Measurements from ENCODE around the gene TMEM140.
"Not testable (repeated sequence)": the region's sequence is repeated elsewhere in the genome, so short reads cannot be mapped to it uniquely, and the experiment has no call there.

The TMEM140 gene

DNA sequence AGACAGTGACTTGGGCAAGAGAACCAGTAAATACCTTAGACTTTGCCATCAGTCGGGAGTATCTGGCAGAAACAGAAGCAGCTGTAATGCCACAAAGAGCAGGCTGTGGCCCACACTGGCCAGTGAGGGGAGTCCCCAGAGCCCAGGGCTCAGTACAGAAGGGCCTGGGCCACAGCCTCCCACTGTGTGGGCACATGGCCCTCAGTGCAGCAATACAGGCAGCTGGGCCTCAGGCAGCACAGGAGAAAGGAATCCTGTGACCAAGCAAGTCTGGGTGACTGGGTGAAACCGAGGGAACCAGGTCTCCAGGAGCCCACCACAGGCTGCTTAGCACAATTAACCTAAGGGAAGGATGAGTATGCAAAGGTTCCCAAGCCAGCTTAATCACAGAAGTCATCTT, 49.5 kb downstream of the TMEM140 start:
- DNase-seq = no peak

GRCh38 chr7:135197906-135198655, 50.2 kb downstream of the TMEM140 start:
- DNase-seq = no peak

- DNase-seq = no peak
Observed at GRCh38 chr7:135199439-135199838, 51.6 kb downstream of the TMEM140 start.

DNA sequence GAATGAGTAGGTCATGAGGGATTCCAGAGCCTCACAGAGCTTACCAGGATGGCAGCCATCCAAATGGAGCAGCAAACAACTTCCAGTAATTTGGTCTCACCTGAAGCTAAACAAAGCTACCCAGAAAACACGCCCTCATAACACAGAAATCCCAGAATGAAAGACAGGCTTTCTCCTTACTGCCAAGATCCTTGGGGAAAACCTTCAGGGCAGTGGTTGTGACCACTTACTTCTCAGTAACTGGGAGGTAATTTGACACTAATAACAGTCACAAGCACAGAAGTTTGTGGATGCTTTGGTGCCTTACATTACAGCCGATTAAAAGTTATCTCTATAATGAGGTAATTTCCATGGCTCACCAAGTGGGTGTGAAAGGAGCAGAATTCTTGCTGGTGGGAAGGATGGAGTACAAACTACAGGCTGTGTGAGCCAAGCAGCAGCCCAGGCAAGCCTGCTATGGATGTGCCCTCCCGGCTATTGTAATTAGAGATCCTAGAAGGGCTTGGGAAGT, 53.0 kb downstream of the TMEM140 start:
- peak; percentile 61 for DNase-seq

GRCh38 chr7:135201350-135201749, 53.5 kb downstream of the TMEM140 start:
- DNase-seq = no peak

GRCh38 chr7:135204341-135204749, 56.5 kb downstream of the TMEM140 start:
- no peak for DNase-seq

GRCh38 chr7:135204876-135205275, 57.0 kb downstream of the TMEM140 start:
- no peak for DNase-seq

- DNase-seq = no peak
Observed at GRCh38 chr7:135205850-135206249, 58.0 kb downstream of the TMEM140 start.

- DNase-seq = no peak
Observed at GRCh38 chr7:135206941-135207391, 59.1 kb downstream of the TMEM140 start.

- DNase-seq = no peak
Observed at GRCh38 chr7:135207406-135208101, 59.7 kb downstream of the TMEM140 start.

DNA sequence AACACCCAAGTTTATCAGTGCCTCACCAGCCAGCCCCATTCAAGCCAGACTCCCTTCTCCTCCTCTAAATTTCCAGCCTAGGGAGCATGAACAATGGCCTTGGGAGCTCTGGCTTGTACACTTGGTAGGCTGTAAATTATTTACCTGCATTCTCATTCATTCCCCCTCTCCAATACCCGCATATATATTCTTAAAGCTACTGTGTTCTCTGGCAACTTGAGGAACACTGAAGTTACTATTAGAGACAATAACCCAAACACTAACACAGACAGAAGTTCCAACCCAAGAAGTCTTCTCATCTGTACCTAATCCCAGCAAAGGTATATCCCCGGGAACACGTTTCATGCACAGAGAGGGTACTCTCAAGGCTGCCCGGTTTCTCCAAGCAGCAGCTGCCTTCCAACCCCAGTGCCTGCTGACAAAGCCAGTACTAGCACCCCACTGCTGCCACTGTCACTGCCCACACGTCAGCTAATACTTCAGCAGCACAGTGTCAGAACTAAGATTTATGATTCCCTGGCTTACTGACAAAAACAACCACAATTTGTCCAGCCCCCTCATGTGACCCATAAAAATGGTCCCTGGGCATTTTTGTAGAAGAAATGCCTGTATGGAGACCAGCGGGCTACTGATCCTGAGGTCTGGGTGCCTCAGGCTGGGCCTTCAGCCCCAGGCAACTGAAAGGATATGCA, 60.4 kb downstream of the TMEM140 start:
- no peak for DNase-seq

DNA sequence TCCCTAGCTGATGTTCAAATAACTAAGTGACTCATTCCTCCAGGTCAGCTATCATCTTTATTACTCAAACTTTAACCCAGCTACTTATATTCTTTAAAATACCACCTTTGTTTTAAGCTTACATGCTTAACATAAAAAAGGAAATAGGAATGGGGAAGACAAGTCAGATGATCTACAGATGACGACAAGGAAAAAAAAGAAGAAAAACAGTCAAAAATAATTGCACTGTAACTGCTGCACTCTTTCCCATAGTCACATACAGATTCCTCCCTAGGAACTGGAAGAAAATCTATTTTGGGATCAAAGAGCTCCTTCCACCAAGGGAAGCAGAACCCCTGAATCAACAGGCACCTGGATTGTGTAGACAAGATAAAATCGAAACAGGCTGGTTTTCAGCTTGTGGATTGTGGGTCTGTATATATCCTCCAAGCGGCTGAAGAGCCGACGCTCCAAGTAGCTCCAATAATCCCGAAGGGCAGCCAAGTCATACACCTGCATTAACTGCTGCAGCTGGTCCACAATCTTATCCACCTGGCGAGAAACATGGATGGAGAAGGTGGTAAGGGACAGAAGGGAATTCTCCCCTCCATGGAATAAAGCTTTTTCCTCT, 61.5 kb downstream of the TMEM140 start:
- DNase-seq = no peak

GRCh38 chr7:135210888-135211178, 63.0 kb downstream of the TMEM140 start:
- peak; percentile 23 for DNase-seq

DNA sequence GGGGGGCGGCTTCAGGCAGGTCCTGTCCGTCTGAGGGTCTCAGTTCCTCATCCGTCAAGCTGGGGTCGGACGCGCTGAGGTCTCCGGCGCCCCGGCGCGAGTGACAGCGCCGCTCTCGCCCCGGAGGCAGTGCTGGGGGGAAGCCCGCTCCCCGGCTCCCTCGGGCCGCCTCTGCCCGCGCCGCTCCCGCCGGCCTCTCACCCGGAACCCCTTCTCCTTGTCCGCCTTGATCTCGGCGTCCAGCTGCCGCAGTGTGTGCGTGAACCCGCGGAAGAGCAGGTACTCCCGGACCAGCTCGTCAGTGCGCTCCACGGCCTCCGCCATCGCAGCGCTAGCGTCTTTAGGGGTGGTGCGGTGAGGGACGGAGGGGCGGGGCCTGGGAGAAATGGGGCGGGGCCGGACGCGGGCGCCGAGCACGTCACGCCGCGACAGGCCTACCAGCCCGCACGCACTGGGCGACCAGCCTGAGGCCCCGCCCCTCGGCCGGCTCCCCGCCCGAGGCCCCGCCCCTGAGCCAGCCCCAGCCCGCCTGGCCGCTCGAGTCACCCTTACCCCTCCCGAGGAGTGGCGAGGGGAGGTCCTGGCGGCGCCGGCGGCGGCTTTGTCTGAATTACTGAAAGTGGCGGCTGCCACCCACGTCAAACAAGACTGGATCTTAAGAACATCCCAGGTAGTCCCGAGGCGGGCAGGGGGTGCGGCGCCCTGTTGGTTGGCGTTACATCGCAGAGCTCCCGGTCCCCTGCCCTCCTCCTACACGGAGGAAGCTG, 63.5 kb downstream of the TMEM140 start, which contains the start of gene WDR91:
TSS of gene WDR91 (minus strand) at position 348 of the 767 bp plus-strand sequence. CDS start at position 324, 24 bp downstream.
- peak; percentile 90 for DNase-seq

GRCh38 chr7:135211946-135212685, 64.2 kb downstream of the TMEM140 start:
- DNase-seq = not testable (repeated sequence)

GRCh38 chr7:135213831-135214230, 66.0 kb downstream of the TMEM140 start:
- DNase-seq = no peak

DNA sequence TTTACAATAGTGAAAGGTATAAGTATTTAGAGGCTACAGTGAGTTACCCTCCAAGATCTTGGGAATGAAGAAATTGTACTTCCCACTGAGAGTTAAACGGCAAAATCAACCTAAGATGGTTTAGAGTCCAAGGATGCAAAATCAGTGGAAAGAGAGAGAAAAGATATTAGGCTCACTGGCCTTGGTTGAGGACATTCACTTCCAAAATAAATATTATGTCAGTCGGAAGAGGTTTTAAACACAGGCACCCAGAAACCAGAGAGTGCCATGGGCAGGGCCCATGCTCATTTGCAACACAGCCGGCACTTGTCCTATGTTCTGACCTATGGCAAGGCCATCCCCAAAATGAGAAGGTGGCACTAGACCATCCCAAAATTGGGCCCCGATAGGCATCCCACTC, 67.3 kb downstream of the TMEM140 start:
- DNase-seq = no peak

GRCh38 chr7:135215698-135216097, 67.8 kb downstream of the TMEM140 start:
- DNase-seq = no peak

Measured in NCI-H1105 (cell line).